ENCODE data around the gene SHD.

DNA sequence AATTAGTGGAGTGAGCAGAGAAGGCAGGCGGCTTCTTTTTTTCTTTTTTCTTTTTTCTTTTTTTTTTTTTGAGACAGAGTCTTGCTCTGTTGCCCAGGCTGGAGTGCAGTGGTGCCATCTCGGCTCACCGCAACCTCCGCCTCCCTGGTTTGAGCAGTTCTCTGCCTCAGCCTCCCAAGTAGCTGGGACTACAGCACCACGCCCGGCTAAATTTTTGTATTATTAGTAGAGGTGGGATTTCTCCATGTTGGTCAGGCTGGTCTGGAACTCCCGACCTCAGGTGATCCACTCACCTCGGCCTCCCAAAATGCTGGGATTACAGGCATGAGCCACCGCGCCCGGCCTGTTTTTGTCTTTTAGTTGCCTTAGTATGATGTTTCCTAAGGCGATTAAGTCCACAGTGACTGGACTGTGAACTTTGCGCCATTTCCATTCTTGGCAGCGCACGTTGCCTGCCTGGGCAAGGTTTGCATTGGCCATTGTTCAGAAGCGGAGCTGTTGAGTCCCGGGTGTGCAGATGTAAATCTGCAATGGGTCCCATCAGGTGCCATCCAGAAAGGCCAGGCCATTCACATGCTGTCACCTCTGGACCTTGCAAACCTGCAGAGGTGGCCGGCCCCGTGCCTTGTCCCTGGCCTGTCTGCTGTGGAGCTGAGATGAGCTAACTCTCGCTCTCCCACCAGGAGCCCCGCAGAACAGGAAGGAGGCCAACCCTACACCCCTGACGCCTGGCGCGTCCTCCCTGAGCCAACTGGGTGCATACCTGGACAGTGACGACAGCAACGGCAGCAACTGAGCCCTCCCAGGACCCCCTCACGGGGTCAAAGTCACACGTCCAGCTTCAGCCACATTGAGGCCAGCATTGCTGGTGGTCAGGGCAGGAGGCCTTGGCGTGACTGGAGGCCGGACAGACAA is 10.9 kb upstream of the SHD start:
- TF ChIP-seq, protein P1, sequence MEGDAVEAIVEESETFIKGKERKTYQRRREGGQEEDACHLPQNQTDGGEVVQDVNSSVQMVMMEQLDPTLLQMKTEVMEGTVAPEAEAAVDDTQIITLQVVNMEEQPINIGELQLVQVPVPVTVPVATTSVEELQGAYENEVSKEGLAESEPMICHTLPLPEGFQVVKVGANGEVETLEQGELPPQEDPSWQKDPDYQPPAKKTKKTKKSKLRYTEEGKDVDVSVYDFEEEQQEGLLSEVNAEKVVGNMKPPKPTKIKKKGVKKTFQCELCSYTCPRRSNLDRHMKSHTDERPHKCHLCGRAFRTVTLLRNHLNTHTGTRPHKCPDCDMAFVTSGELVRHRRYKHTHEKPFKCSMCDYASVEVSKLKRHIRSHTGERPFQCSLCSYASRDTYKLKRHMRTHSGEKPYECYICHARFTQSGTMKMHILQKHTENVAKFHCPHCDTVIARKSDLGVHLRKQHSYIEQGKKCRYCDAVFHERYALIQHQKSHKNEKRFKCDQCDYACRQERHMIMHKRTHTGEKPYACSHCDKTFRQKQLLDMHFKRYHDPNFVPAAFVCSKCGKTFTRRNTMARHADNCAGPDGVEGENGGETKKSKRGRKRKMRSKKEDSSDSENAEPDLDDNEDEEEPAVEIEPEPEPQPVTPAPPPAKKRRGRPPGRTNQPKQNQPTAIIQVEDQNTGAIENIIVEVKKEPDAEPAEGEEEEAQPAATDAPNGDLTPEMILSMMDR (IDR thresholded peaks at IDR 0.05) = no peak
- TF ChIP-seq EP300 (IDR thresholded peaks at IDR 0.05) = no peak
